PC-3 (cell line): ENCODE measurements around the gene RHOB. TPM values are rescaled to one million over a fixed set of nuclear protein-coding genes. Genes with fewer than 3 reads are reported as not detected.
A peak's percentile ranks its signal among the peaks of the same experiment; 100 is the strongest.

Source experiments
- ATAC-seq: fragments of 200-7000 bp; cut with Tn5 transposase; 2 replicates; pipeline ENCODE4 v1.9.1; 2020; ENCODE audit warnings: mild to moderate bottlenecking, moderate library complexity
- BruUV-seq: library from RNA; stranded (reverse); fragments of 400-500 nt; replicated peaks from 2 replicates; lab custom pipeline; 2021; lab: Mats Ljungman, UMichigan
- CTCF ChIA-PET: fragments of 300-600 bp; sonication (Branson Sonifier 250); formaldehyde crosslinking; loops from one replicate; lab custom pipeline; 2022; ENCODE audit warnings: antibody characterized with exemption; lab: Charles Lee
- POLR2A ChIA-PET: fragments of 300-600 bp; sonication (Branson Sonifier 250); formaldehyde crosslinking; loops from one replicate; lab custom pipeline; 2022; ENCODE audit warnings: antibody characterized with exemption; ENCODE audit not compliant: unreplicated experiment; lab: Charles Lee
- DNase-seq: peaks from one replicate; pipeline ENCODE4 v3.0.0-alpha.2; 2015
- H2AFZ ChIP-seq: fragments of 300-600 bp; sonication (generic); 2 replicates; pipeline ENCODE4 v1.6.0; 2016; ENCODE audit warnings: antibody characterized with exemption, low read length
- H3F3A ChIP-seq: fragments of 300-600 bp; sonication (generic); one replicate; pipeline ENCODE4 v1.6.0; 2017; ENCODE audit warnings: antibody characterized with exemption, low read length, control low read depth, mild to moderate bottlenecking; ENCODE audit not compliant: unreplicated experiment
- H3K27ac ChIP-seq: fragments of 300-600 bp; sonication (generic); 2 replicates; pipeline ENCODE4 v1.5.1; 2016; ENCODE audit warnings: mild to moderate bottlenecking, low read length
- H3K27me3 ChIP-seq: fragments of 300-600 bp; sonication (generic); 2 replicates; pipeline ENCODE4 v1.6.1; 2016; ENCODE audit warnings: low read length, mixed read lengths
- H3K36me3 ChIP-seq: fragments of 300-600 bp; sonication (generic); 2 replicates; pipeline ENCODE4 v1.6.1; 2016; ENCODE audit warnings: low read depth, mixed run types, low read length, mixed read lengths
- H3K4me1 ChIP-seq: fragments of 300-600 bp; sonication (generic); 2 replicates; pipeline ENCODE4 v1.5.1; 2016; ENCODE audit warnings: low read length; ENCODE audit not compliant: insufficient read depth
- H3K4me2 ChIP-seq: fragments of 300-600 bp; sonication (generic); 2 replicates; pipeline ENCODE4 v1.6.0; 2016; ENCODE audit warnings: low read length
- H3K4me3 ChIP-seq: fragments of 300-600 bp; sonication (generic); 2 replicates; pipeline ENCODE4 v1.5.1; 2016; ENCODE audit warnings: mild to moderate bottlenecking, low read length, mixed read lengths
- H3K79me2 ChIP-seq: fragments of 300-600 bp; sonication (generic); 2 replicates; pipeline ENCODE4 v1.6.1; 2017; ENCODE audit warnings: low read length, mixed read lengths
- H3K9ac ChIP-seq: fragments of 300-600 bp; sonication (generic); 2 replicates; pipeline ENCODE4 v1.6.0; 2016; ENCODE audit warnings: mild to moderate bottlenecking, low read length
- H3K9me2 ChIP-seq: fragments of 300-600 bp; sonication (generic); replicated peaks from 2 replicates; pipeline ENCODE4 v1.6.1; 2016; ENCODE audit warnings: mixed run types, low read length, mixed read lengths
- H3K9me3 ChIP-seq: fragments of 300-600 bp; sonication (generic); 2 replicates; pipeline ENCODE4 v1.6.1; 2016; ENCODE audit warnings: low read length, mixed read lengths
- H4K20me1 ChIP-seq: fragments of 300-600 bp; sonication (generic); 2 replicates; pipeline ENCODE4 v1.6.1; 2016; ENCODE audit warnings: low read length, mixed read lengths
- EZH2 ChIP-seq: fragments of 300-600 bp; sonication (generic); IDR thresholded peaks from one replicate; pipeline ENCODE4 v1.6.1; 2017; ENCODE audit warnings: antibody characterized with exemption, mild to moderate bottlenecking, low read length; ENCODE audit not compliant: unreplicated experiment
- EZH2phosphoT487 ChIP-seq: fragments of 300-600 bp; sonication (generic); IDR thresholded peaks from 2 replicates; pipeline ENCODE4 v1.6.1; 2018; ENCODE audit warnings: mild to moderate bottlenecking, antibody characterized with exemption, low read length, borderline replicate concordance
- intact Hi-C: fragments of 100-400 bp; cut with micrococcal nuclease; formaldehyde crosslinking; loops from 2 replicates; pipeline ENCODE4 v1.9.0; 2023
- total RNA-seq: library from RNA; depleted of rRNA; stranded (reverse); fragments of >200 nt; gene quantifications from 2 replicates; pipeline ENCODE4 v1.2.3, GENCODE V29; 2014
- TF ChIP-seq, protein P1 (sequence below): fragments of 300-600 bp; sonication (generic); conservative IDR thresholded peaks from 2 replicates; pipeline ENCODE4 v1.5.1; 2017; ENCODE audit warnings: antibody characterized with exemption, low read depth, mild to moderate bottlenecking, low read length

The RHOB gene
- total RNA-seq, 1 experiment from 2014 or later = 88.5 TPM

DNA sequence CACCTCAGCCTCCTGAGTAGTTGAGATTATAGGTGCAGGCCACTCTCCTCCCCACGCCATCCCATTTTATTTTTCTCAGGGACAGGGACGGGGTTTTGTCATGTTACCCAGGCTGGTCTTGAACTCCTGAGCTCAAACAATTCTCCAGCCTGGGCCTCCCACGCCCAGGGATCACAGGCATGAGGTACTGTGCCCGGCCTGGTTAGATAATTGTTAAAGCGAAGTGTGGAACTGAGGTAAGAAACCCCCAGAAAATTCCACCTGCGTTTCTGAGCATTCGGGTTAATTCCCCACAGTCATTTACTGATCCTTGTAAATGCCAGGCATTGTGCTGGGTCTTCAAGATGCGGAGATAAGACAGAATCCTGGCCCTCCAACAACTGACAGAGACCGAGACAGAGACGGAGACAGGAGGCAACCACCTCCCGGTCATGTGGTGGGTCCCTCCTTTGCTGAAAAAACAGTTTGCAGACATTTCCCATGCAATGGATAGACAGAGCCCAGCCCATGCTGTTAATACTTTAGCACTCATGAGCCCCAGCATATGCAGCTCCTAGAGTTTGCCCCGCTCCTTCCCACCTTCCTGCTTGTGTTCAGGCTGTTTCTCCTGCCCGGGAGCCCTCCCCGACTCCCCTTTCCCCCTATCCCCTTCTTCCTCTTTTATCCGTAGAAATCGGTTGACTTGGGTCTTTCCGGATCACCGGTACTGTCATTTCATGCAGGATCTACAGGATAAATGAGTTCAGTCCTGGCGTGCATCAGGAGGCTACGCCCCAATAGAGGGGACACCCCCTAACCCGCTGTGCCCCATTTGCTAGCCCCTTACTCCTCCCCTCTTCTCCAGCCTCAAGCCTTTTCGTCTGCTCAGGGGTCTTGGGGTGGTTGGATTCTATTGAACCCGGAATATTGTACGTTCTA, 1.6 kb upstream of the RHOB start:
- H3K27ac ChIP-seq = no peak overlapping the region
- ChIA-PET CTCF (interaction anchor here (0.6 to 1.7 kb wide), 6 partner anchors 34 to 197 kb away, joined by 3 to 17 read pairs (median 6); no protein-coding TSS in a partner anchor), POLR2A (no interaction called here)
- DNase-seq (no peak), ATAC-seq (no peak)
- H4K20me1 ChIP-seq = peaks cover 29% of the 10 kb centered on the region
- H3K9me2 ChIP-seq = no peaks in the 10 kb centered on the region
- H3K4me3 ChIP-seq = no peak overlapping the region
- intact Hi-C loops = loop anchor here (1.0 to 5.0 kb wide), 3 partner anchors 34 to 147 kb away; no protein-coding TSS in a partner anchor
- H3K79me2 ChIP-seq = peaks cover 29% of the 10 kb centered on the region
- no peak overlapping the region for H2AFZ ChIP-seq
- TF ChIP-seq, protein P1, sequence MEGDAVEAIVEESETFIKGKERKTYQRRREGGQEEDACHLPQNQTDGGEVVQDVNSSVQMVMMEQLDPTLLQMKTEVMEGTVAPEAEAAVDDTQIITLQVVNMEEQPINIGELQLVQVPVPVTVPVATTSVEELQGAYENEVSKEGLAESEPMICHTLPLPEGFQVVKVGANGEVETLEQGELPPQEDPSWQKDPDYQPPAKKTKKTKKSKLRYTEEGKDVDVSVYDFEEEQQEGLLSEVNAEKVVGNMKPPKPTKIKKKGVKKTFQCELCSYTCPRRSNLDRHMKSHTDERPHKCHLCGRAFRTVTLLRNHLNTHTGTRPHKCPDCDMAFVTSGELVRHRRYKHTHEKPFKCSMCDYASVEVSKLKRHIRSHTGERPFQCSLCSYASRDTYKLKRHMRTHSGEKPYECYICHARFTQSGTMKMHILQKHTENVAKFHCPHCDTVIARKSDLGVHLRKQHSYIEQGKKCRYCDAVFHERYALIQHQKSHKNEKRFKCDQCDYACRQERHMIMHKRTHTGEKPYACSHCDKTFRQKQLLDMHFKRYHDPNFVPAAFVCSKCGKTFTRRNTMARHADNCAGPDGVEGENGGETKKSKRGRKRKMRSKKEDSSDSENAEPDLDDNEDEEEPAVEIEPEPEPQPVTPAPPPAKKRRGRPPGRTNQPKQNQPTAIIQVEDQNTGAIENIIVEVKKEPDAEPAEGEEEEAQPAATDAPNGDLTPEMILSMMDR = no peak
- no peak for TF ChIP-seq EZH2
- no peak for TF ChIP-seq EZH2phosphoT487
- H3K27me3 ChIP-seq = no peaks in the 10 kb centered on the region
- no peaks in the 10 kb centered on the region for H3K9me3 ChIP-seq
- no peaks in the 10 kb centered on the region for H3F3A ChIP-seq
- H3K4me2 ChIP-seq = no peak overlapping the region
- no peaks in the 10 kb centered on the region for H3K36me3 ChIP-seq
- peaks cover 33% of the 10 kb centered on the region for H3K4me1 ChIP-seq
- no TSS peak for BruUV-seq
- no peak overlapping the region for H3K9ac ChIP-seq

DNA sequence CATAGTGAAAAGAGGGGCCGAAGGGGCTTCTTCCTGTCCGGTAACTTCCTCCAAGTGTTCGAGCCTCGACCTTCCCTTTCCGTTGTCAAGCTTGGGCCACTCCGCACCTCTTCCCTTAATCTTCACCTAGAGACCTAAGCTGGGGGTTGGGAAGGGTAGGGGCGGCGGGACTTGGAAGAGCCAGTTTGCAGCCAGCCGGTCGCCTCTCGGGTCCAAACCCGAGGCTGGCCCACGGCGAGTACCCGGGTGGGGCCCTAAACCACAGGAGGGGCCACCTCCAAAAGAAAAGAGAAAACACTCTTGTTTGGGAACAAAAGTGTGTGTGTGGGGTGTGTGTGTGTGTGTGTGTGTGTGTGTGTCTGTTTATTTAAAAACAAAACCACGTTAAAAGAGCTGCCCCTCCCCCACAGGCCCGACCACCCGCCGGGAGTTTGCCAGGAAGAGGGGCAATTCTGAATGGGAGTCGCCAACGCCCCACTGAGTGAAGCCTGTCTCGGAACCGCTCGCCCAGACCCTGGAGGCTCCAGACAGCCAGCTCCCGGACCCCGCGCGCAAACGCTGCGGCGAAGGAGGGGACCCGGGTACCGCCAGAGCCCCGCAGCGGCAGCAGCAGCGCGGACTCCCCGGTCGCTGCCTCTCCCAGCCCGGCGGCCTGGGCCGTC, 488 bp upstream of the RHOB start:
- Histone ChIP-seq H3K4me3 (peak overlapping the region; percentile 84), H3K4me2 (peak overlapping the region; percentile 97), H3K9ac (peak overlapping the region; percentile 54), H4K20me1 (peaks cover 29% of the 10 kb centered on the region), H3K9me2 (no peaks in the 10 kb centered on the region), H3K79me2 (peaks cover 29% of the 10 kb centered on the region), H2AFZ (peak overlapping the region; percentile 72), H3K27me3 (no peaks in the 10 kb centered on the region), H3K36me3 (no peaks in the 10 kb centered on the region), H3K4me1 (peaks cover 35% of the 10 kb centered on the region), H3K9me3 (no peaks in the 10 kb centered on the region), H3F3A (no peaks in the 10 kb centered on the region), H3K27ac (no peak overlapping the region)
- TF ChIP-seq, protein P1 = no peak
- TF ChIP-seq EZH2phosphoT487 (no peak), EZH2 (no peak)
- TSS peak; percentile 88 for BruUV-seq
- ChIA-PET CTCF (interaction anchor here (0.6 to 1.6 kb wide), 6 partner anchors 35 to 205 kb away, joined by 3 to 10 read pairs (median 4); partner anchors contain the start of gene HS1BP3), POLR2A (interaction anchor here (0.6 to 1.7 kb wide), 16 partner anchors 8 to 260 kb away, joined by 3 to 14 read pairs (median 4); partner anchors contain the start of gene HS1BP3)
- DNase-seq = no peak
- intact Hi-C loops = loop anchor here (5.0 kb wide), 1 partner anchor 146 kb away; no protein-coding TSS in a partner anchor
- ATAC-seq = no peak
